OCI-LY3 (cell line): ENCODE data around the gene NPTX1.

Experiments
- H2AFZ ChIP-seq: fragments of 200-600, 300-600 bp; shearing (Covaris generic); 2 replicates; pipeline ENCODE4 v1.6.0; 2014; ENCODE audit warnings: antibody characterized with exemption, low read depth, low read length
- H3K27ac ChIP-seq: fragments of 200-600, 300-600 bp; sonication (generic); 2 replicates; pipeline ENCODE4 v1.5.1; 2014; ENCODE audit warnings: mild to moderate bottlenecking, low read length, moderate library complexity, mixed read lengths
- H3K27me3 ChIP-seq: fragments of 200-600, 300-600 bp; sonication (generic); 2 replicates; pipeline ENCODE4 v1.6.1; 2014; ENCODE audit warnings: low read depth, low read length, mixed read lengths
- H3K36me3 ChIP-seq: fragments of 200-600, 300-600 bp; sonication (generic); replicated peaks from 2 replicates; pipeline ENCODE3; 2014; ENCODE audit warnings: low read depth, low read length, mixed read lengths
- H3K4me1 ChIP-seq: fragments of 300-600, 200-600 bp; sonication (generic); 2 replicates; pipeline ENCODE4 v1.6.1; 2014; ENCODE audit warnings: low read length, mixed read lengths
- H3K4me2 ChIP-seq: fragments of 200-600, 300-600 bp; sonication (generic); 2 replicates; pipeline ENCODE4 v1.6.1; 2014; ENCODE audit warnings: low read length, mixed read lengths
- H3K4me3 ChIP-seq: fragments of 300-600, 200-600 bp; sonication (generic); 2 replicates; pipeline ENCODE4 v1.5.1; 2014; ENCODE audit warnings: antibody characterized with exemption, mild to moderate bottlenecking, low read length, moderate library complexity
- H3K79me2 ChIP-seq: fragments of 300-600, 200-600 bp; shearing (Covaris generic); 2 replicates; pipeline ENCODE4 v1.6.1; 2014; ENCODE audit warnings: mild to moderate bottlenecking, low read length, mixed read lengths
- H3K9ac ChIP-seq: fragments of 300-600, 200-600 bp; shearing (Covaris generic); 2 replicates; pipeline ENCODE4 v1.6.0; 2014; ENCODE audit warnings: mild to moderate bottlenecking, low read length, moderate library complexity
- H3K9me3 ChIP-seq: fragments of 200-600, 300-600 bp; shearing (Covaris generic); 2 replicates; pipeline ENCODE4 v1.6.1; 2014; ENCODE audit warnings: low read length, mixed read lengths; ENCODE audit not compliant: insufficient read depth
- H4K20me1 ChIP-seq: fragments of 200-600, 300-600 bp; sonication (generic); 2 replicates; pipeline ENCODE4 v1.6.1; 2016; ENCODE audit warnings: low read length, mixed read lengths; ENCODE audit not compliant: insufficient read depth
- CTCF ChIP-seq: fragments of 200-600, 300-600 bp; sonication (generic); IDR thresholded peaks from 2 replicates; pipeline ENCODE4 v1.5.1; 2014; ENCODE audit warnings: antibody characterized with exemption, low read length, low read depth
- EZH2phosphoT487 ChIP-seq: fragments of 200-600 bp; shearing (Covaris generic); IDR thresholded peaks from 2 replicates; pipeline ENCODE4 v1.6.1; 2018; ENCODE audit warnings: antibody characterized with exemption, mixed run types, low read depth

Gene NPTX1

GRCh38 chr17:80461528-80462160 is 14.8 kb downstream of the NPTX1 start:
- Histone ChIP-seq H3K27me3 (peaks cover 14% of the 10 kb centered on the region; the same call in 1 of the 2 replicates), H3K9ac (no peak overlapping the region)

GRCh38 chr17:80460429-80460834 is 16.0 kb downstream of the NPTX1 start:
- Histone ChIP-seq H3K27me3 (peaks cover 13% of the 10 kb centered on the region; the same call in 1 of the 2 replicates), H4K20me1 (no peaks in the 10 kb centered on the region), H3K4me1 (peaks cover 7% of the 10 kb centered on the region), H3K9ac (no peak overlapping the region), H3K4me3 (no peak overlapping the region), H3K36me3 (no peaks in the 10 kb centered on the region), H3K79me2 (no peaks in the 10 kb centered on the region), H3K9me3 (no peaks in the 10 kb centered on the region), H3K4me2 (no peak overlapping the region), H3K27ac (no peak overlapping the region), H2AFZ (no peak overlapping the region)
- TF ChIP-seq EZH2phosphoT487 (no peak), CTCF (no peak)

More at GRCh38 chr17:80461528-80462160, 14.8 kb downstream of the NPTX1 start:
- no peaks in the 10 kb centered on the region for H3K4me1 ChIP-seq
- H3K79me2 ChIP-seq: no peaks in the 10 kb centered on the region
- no peak for TF ChIP-seq EZH2phosphoT487
- no peak for TF ChIP-seq CTCF
- H4K20me1 ChIP-seq: no peaks in the 10 kb centered on the region
- no peaks in the 10 kb centered on the region for H3K36me3 ChIP-seq
- no peak overlapping the region for H3K4me3 ChIP-seq
- no peak overlapping the region for H3K4me2 ChIP-seq
- H2AFZ ChIP-seq: no peak overlapping the region
- no peaks in the 10 kb centered on the region for H3K9me3 ChIP-seq
- no peak overlapping the region for H3K27ac ChIP-seq

GRCh38 chr17:80459234-80459633 is 17.2 kb downstream of the NPTX1 start:
- H3K9ac ChIP-seq: no peak overlapping the region
- H3K27ac ChIP-seq: no peak overlapping the region
- peaks cover 1% of the 10 kb centered on the region; the same call in 1 of the 2 replicates for H3K79me2 ChIP-seq
- peaks cover 7% of the 10 kb centered on the region for H3K4me1 ChIP-seq
- H2AFZ ChIP-seq: no peak overlapping the region
- no peaks in the 10 kb centered on the region for H3K36me3 ChIP-seq
- no peaks in the 10 kb centered on the region for H3K9me3 ChIP-seq
- TF ChIP-seq EZH2phosphoT487 (no peak), CTCF (no peak)
- no peak overlapping the region for H3K4me2 ChIP-seq
- no peak overlapping the region for H3K4me3 ChIP-seq
- H3K27me3 ChIP-seq: 0 out of 2 replicates have a peak, but pooled peaks cover 5% of the 10 kb centered on the region
- H4K20me1 ChIP-seq: no peaks in the 10 kb centered on the region

- Histone ChIP-seq H3K27me3 (0 out of 2 replicates have a peak, but pooled peaks cover 5% of the 10 kb centered on the region), H3K36me3 (no peaks in the 10 kb centered on the region), H3K9me3 (no peaks in the 10 kb centered on the region), H3K27ac (no peak overlapping the region), H3K4me2 (no peak overlapping the region), H3K9ac (no peak overlapping the region), H3K4me3 (no peak overlapping the region), H3K79me2 (peaks cover 9% of the 10 kb centered on the region; the same call in 1 of the 2 replicates), H4K20me1 (no peaks in the 10 kb centered on the region), H2AFZ (no peak overlapping the region), H3K4me1 (peaks cover 14% of the 10 kb centered on the region)
- TF ChIP-seq CTCF (no peak), EZH2phosphoT487 (no peak)
These were observed 18.4 kb downstream of the NPTX1 start for GRCh38 chr17:80458016-80458415.
